Heart left ventricle (tissue), 13 donors: ENCODE results near the gene VMP1.

Experiments used
- POLR2A ChIP-seq, 2 donors: fragments of 450-650 bp; IDR thresholded peaks; one replicate each; pipeline ENCODE4 v1.6.1; 2017; ENCODE audit warnings: antibody characterized with exemption in 2 of 2, mild to moderate bottlenecking in 2 of 2, moderate library complexity in 2 of 2
- TF ChIP-seq, protein P1 (sequence below), 12 donors: fragments of 200-600 bp; sonication (generic) in 4 of 12; IDR thresholded peaks; one replicate each; pipeline versions ENCODE4 v1.5.0 to v1.8.0; 2018 to 2022; ENCODE audit warnings: antibody characterized with exemption in 12 of 12, mild to moderate bottlenecking in 5 of 12
- donor health status: ischemic (EF 13 %, LVEDD 7.1; RV severe dilation, severe dysfunction).
- donor health status: DM: no; HTN: yes; CAD: no.
- donor health status: DM: no; HTN: no; CAD: no.
- donor health status: ischemic (EF 25% LVEDD 6.9; RV normal size, moderate dysfunction).
- donor health status: ischemic (EF 25% LVEDD 5.7; RV mildly dilated, moderate dysfunction).
- donor health status: ischemic (EF 35%, LVEDD 5.7; RV mildly dilated, moderate dysfunction).
- donor health status: nonischemic (EF 11% LVEDD 7.7; RV severe dilation, severe dysfunction).
- donor health status: DM: yes; HTN: yes; CAD: no.
- donor health status: PGD.
- donor health status: ischemic (EF 29% LVEDD 5.4; RV normal size, mild dysfunction).
- donor health status: nonischemic (EF 23%, LVEDD 6.1; RV moderate dilation, normal function).

DNA sequence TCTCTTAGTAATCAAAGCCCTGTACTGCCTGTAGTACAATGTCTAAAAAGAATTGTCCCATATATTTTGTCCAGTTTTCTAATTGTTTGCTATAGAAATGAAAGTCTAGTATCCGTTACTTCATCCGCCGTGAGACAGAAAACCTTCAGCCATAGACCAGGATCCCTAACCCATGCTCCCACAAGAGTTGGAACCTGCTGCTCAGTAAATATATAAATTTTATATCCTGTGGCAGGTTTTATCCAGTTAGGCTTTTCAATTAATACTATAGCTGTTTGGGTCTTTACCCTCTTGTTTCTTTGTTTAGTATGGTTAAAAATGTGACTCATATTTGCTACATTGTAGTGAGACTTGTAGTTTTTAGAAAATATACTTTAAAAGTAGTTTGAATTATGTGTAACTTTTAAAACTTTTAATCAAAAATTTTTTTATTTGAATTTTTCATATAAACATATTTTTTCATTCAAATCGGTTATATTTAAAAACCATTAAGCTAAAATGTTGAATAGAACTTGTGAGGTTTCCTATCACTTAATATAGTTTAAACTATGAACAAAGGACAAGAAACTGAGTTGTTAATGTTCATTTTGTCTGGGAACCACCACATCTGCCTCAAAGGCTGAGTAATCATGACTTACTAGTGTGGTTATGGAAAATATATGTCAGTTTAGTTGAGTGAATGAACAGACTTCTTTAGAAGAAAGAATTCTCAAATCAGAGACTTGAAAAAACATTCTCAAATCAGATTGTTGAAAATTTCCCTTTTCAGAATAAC, 54.8 kb downstream of the VMP1 start:
- TF ChIP-seq, protein P1, sequence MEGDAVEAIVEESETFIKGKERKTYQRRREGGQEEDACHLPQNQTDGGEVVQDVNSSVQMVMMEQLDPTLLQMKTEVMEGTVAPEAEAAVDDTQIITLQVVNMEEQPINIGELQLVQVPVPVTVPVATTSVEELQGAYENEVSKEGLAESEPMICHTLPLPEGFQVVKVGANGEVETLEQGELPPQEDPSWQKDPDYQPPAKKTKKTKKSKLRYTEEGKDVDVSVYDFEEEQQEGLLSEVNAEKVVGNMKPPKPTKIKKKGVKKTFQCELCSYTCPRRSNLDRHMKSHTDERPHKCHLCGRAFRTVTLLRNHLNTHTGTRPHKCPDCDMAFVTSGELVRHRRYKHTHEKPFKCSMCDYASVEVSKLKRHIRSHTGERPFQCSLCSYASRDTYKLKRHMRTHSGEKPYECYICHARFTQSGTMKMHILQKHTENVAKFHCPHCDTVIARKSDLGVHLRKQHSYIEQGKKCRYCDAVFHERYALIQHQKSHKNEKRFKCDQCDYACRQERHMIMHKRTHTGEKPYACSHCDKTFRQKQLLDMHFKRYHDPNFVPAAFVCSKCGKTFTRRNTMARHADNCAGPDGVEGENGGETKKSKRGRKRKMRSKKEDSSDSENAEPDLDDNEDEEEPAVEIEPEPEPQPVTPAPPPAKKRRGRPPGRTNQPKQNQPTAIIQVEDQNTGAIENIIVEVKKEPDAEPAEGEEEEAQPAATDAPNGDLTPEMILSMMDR (IDR thresholded peaks at IDR 0.05) = no peak
- no peak for TF ChIP-seq POLR2A (IDR thresholded peaks at IDR 0.05)
